GM18868 (cell line): ENCODE measurements around the gene KIAA1328.
"Not testable (repeated sequence)": the region's sequence is repeated elsewhere in the genome, so short reads cannot be mapped to it uniquely, and the experiment has no call there.

Source experiments
- ATAC-seq: cut with Tn5 transposase; IDR thresholded peaks from one replicate; pipeline ENCODE4 v1.9.1; 2021; ENCODE audit warnings: mild to moderate bottlenecking, moderate library complexity; ENCODE audit not compliant: unreplicated experiment

Gene KIAA1328

DNA sequence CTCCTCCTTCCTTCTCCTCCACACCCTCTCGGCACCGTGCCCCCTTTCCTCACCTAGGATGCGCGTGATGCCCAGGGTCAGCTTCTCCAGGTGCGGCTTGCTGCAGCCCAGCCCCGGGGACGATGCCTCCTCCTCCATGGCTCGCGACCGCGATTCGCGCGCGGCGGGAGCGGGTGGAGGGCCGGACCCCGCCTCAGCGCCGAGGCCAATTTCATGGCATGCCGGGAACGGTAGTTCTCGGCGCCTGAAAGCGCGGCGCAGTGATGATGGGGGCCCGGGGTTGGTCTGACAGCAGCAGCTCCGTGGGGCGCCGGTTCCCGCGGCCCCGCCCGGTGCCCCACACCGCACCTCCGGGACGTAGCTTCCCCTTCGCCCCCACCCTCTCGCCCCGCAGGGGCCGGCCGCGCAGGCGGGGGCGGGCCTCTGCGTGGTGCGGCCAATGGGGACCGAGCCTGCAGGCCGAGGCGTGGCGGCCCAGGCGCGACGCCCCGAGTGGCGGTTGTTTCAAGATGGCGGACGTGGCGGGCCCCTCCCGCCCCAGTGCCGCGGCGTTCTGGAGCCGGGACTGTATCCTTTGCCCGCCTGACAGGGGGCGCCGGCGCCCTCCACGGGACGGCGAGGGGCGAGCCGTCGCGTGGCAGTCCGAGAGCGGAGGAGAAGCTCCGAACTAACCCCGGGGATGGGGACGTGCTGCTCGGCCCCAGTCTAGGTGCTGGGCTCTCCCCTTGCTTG lies at the start of gene KIAA1328, which contains the start of gene TPGS2:
Gene KIAA1328 (plus strand): TSS at position 498 of the 732 bp plus-strand sequence. CDS start 12 bp downstream, at position 510.
Gene TPGS2 (minus strand): TSS at position 373 of the 732 bp plus-strand sequence. CDS start 235 bp downstream, at position 138.
- ATAC-seq, result peak; percentile 93

DNA sequence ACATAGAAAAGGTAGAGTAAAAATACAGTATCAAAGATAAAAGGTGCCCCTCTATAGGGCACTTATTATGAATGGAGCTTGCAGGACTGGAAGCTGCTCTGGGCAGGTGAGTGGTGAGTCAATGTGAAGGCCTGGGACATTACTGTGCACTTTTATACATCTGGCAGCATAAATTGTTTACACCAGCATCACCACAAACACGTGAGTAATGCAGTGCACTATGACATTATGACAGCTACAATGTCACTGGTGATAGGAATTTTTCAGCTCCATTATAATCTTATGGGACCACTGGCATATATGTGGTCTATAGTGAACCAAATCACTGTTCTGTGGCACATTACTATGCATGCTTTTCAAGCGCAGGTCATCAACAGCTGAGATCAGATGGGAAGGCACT lies 48.2 kb upstream of the KIAA1328 start:
- no peak for ATAC-seq

DNA sequence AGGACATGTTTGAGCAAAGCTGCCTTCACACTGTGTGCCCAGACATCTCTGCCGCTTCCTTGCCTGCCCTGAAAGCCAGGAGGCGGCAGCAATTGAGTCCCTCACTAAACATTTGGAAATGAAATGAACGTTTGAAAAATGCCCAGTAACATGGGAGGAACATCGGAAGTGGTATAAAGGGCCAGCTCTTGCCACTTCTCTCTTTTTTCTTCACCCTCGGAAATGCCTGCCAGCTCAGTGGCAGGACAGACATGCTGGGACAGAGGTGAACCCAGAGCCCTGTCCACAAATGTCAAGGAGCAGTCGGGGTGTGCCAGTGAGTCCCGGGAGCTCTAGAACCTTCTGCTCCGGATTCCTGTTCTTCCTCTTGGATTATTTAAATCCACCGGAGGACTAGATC lies 46.2 kb upstream of the KIAA1328 start:
- ATAC-seq, result no peak

DNA sequence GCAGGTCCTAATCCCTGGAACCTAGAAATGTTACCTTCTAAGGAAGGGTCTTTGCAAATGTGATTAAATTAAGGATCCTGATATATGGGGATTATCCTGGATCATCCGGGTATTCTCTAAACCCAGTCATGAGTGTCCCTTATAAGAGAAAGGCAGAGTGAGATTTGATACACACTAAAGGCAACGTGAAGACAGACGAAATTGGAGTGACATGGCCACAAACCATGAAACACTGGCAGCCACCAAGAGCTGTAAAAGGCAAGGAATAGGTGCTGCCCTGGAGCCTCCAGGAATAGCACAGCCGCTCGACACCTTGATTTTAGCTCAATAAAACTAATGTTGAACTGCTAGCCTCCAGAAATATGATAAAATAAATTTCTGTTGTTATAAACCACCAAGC lies 45.1 kb upstream of the KIAA1328 start:
- ATAC-seq, result no peak

DNA sequence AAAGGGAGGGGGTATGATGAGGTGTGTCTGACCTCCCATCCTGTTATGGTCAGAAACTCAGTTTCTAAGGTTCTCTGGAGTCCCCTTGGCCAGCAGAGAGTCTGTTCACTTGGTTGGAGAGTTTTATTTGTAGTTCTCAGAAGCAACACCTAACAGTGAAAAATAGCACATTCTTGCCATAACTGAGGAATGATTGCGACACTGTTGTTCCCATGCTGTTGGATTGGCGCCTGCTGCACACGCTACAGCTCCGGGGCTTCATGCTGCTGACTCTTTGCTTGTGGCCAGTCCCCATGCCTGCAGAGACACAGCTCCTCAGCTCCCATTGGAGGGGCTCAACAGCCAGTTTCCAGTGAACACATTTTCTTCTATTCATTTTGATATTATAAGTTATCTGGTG lies 42.2 kb upstream of the KIAA1328 start:
- no peak for ATAC-seq

DNA sequence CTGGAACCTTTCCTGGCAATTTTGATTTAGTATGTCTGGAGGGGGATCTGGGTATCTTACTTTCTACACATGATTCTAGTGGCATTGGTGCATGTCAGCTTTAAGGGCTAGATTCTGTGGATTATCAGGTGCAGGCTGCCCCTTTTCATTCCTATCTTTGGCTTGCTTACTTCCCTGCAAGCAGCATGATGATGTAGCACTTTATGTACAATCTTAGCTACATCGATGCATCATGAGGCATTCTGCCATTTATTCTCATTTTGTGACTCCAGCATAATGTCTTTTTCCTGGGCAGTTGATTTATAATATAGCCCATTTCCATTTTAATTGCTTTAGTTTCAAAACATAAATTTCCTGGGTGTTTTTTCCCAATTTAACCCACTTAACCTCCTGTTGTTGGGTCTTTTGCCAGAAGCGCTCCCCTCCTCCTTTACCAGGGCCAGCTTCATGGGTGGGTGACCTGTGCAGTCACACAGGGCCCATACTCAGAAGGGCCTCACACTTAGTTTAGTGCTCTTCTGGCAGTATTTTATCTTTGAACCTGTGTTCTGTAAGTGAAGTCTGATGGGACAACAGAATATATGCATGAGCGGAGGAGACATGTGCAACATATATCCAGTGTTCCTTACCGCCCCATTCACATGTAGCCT lies 36.2 kb upstream of the KIAA1328 start:
- no peak for ATAC-seq

DNA sequence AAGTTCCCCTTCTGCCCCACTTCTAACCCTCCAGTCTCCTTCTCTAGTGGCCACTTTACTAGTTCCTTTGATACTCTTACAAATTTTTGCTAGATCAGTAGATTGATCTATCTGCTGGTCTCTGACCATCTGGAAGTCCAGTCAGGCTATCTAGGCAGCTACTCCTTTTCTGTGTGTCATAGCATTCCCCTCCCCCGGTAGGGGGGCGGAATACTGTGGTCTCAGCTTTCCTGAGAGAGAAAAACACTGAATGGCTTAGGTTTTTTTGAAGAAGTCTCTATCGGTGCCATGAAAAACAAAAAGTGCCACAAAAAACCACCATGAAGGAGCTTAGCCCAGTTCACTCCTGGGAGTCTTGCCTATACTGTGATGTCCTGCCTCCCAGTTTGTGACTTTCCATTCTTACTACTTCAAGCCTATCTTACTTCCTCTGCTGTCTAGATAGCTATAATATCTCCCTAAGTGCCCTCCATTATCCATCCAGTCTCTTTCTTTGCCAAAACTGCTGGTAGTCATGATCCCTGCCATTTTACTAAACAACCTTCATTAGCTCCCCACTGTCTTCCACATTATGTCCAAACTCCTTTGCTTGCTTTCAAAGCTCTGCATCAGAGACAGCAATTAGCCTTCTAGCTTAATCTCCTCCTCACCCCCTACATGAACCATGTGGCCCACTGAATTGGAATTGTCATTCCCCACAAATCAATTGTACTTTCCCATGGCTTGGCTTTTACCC lies 30.0 kb upstream of the KIAA1328 start:
- no peak for ATAC-seq

DNA sequence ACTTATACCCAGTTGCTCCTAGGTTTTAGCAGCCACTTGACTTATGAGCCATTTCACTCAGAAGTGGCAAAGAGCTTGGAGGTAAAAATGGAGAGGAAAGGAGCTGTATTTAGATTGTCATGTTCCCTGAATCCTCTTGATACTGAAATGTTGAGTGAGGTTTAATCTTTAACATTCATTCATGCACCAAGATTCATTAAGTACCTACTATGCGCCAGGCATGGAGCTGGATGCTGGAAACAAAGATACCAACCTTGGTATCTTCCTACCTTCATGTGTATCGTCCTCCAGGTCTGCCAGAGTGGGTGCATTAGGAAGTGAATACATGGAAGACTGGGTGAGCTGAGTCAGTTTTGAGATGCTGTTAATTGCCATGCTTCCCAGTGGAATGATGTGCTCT lies 23.8 kb upstream of the KIAA1328 start:
- ATAC-seq, result no peak

DNA sequence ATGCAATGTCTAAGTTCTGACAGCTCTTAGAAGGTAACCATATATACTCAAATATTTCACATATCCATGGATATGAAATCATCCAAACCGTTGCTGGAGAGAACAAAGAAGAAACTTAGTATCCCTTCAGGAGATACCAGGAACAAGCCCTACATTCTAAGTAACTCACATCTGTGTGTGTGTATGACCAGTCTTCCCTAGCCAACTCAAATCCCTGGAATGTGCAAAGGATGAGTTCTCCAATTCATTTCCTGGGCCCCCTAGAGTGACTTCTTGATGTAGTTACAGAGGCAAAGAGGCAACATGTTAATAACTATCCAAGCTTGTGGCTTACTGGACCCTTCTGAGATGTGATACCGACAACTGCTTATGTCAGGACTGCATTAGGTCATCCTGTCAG lies 20.2 kb upstream of the KIAA1328 start:
- ATAC-seq, result no peak

DNA sequence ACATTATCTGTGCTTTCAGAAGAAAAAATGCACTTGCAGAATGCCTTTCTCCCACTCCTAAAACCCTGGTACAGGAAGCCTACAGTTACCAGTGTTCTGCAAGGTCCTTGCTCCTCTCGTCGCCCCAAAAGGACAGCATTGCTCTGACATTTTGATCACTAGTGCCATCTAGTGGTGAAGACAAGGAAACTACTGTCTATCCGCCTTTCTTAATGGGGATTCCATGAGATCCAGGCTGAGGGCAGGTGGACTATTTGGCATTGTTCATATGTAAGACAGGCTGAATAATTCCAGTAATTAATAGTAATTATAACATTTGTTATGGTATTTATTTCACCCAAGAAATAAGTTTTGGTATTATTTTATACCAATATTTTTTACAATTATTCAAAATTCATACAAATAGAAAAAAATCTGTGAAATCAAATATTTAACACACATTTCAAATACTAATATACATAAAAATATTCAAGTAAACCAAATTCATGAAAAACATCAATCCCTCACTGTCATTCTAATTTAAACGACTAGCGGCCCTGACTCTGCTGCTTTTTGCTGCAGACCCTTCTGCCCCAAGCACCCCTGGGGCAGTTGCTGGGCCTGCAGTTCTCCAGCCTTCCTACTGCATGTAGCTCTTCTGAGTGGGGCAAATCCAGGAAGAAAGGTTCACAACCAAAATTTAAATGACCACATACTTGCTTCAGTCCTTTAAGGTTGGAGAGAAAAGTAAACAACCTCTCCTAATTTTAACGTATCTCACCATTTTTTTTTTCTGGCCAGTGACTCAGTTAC lies 19.1 kb upstream of the KIAA1328 start:
- ATAC-seq, result peak; percentile 99

DNA sequence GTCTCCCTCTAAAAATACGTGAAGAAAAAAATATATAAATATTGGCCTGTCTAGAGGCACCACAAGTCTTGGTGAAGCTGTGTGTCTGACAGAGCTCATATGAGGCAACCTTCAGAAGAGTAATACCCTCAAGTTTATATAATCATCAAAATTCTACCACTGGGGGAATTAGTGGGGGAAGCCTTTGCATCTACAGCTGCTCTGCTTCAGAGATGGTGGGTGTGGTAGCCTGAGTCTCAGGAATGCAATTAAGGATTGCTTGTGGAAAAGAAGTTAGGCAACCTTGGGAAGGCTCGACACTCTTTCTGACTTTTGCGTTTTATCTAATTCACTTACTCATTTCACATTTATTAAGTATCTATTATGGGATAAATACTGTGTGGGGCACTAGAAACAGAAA lies 17.5 kb upstream of the KIAA1328 start:
- ATAC-seq, result no peak

DNA sequence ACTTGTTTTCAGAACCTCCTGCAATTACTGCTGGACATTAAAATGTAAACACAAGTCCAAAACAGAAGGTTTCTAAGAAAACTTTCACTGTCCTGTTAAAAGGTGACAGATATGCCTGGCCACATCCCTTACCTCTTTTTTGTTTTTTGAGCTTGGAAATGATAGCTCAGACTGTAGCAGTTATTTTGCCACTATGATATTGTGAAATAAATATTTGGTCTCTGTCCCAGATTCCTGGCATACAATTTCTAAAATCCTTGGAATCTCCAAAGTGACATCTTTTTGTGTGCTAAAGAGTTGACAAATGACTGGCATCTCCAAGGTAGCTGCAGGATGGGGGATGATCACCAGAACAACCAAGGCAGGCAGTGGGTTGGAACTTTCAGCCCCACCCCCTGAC lies 17.0 kb upstream of the KIAA1328 start:
- ATAC-seq, result no peak

DNA sequence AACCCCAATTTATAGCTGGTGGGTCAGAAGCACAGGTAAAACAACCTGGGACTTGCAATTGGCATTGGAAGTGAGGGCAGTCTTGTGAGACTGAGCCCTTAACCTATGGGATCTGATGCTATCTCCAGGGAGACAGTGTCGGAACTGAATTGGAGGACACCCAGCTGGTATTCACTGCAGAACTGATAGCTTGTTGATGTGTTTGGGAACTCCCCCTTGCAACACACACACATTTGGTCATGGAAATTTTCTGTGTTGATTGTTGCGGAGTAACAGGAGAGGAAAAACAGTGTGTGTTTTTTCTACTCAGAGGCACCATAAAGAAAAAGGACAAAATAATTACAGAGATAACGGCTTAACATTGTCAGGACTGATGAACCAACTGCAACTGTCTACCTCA lies 16.2 kb upstream of the KIAA1328 start:
- no peak for ATAC-seq

DNA sequence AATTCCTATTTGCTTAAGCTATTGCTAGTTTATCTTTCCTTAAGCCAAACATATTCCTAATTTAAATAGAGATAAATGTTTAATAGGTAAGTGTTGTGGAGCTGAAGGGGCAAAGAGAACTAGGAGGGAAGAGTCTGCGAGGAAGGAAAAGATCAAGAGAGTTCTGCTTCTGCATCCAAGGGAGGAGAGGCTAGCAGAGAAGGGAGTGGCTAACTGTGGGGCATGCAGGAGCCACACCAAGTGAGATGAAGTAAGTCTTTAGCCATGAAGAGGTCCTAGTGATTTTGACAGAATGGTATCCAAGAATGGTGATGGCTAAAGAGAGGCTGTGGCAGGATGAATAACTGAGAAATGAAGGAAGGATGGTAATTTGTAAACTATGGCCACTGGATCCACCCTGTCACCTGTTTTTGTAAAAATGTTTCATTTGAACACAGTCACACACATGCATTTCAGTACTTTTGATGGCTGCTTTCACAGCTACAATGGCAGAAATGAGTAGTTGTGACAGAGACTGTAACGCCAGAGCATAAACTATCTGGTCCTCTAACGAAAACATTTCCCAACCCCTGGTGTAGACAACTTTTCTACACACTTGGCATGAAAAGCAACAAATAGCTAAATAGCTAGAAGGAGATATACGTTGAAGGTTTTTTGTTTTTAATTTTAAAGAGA lies 15.7 kb upstream of the KIAA1328 start:
- no peak for ATAC-seq

DNA sequence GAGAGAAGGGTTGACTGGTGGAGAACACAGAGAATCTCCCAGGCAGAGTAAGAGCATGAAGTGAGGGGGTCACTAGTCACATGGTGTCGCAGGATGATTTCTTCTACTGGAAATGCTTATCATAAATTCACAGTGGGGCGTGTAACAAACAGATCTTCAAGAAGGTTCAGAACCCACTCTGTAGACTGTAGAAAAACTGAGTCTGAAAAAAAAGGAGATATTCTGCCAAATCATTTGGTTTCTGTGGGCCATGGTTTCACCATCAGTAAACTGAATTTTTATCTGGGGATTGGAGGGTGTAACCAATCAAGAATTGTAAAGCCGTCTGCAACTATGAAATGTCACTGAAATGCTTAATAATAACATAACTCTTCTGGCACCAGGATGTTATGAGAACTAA lies 15.1 kb upstream of the KIAA1328 start:
- no peak for ATAC-seq

DNA sequence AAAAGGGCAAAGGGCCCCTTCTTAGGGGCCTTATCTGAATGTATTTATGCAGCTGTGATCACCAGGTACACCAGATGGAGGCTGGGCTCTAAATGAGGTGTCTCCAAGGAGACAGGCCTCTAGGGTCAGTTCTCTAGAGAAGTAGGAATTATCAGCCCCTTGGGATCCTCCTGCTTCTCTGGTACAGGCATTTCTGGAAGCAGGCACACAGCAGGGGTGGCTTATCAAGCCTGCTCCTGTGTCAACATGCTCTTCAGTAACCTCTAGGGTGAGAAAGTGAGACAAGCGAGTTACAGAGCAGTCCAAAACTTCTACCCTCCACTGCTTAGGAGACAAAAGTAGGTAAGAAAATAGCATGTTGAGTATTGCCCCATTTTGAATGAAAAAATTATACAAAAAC lies 13.9 kb upstream of the KIAA1328 start:
- no peak for ATAC-seq

DNA sequence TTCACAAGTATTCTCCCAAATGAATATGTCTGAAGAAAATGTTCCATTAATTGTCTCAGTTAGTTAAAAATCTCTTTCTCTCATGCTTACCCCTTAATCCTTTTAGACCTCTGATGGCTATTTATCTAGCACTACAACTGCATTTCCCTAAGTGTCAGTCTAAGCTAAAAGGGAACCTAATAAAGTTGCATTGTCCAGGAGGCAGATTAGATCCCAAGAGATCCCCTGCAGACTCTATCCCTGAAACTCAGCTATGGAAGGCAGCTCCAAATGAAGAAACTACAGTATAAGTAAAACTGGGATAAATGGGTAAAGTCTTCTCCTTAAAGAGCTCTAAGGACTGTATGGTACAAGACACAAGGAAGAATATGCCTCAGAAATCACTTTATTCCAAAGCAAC lies 12.8 kb upstream of the KIAA1328 start:
- ATAC-seq, result not testable (repeated sequence)

DNA sequence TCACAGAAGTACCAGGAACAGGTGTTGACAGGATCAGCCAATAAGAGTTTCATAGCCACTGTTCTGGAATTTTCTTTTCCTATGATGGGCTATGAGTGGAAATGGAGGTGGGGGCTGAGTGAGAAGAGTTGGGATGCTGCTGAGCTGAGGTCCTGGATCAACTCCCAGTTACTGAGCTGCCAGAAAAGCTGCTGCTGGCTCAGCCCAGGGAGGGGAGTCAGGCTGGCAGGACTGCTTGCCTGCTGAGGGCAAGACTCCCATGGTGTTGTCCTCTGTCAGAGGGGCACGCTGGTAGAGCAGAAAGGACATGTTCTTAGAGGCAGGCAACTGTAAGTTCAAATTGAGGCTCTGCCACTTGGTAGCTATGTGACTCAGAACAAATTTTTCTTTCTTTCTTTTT lies 11.9 kb upstream of the KIAA1328 start:
- ATAC-seq, result no peak

DNA sequence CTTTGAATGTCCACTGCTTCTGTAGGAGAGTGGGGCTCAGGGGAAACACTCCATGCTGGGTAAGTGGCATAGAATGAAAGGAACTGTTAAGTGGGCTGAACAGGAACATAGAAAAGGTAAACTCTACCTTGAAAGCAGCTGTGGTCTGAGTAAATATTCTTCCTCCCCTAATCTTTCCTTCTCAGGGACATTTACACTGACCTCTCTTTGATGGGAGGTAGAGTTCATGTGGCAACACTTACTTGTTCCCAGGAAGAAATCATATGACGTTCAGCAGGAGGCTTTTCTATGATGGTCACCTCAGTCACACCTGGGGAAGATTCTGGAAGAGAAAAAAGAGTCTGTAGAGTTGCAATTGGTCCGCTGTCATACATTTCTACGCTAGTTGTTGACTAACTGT lies 10.3 kb upstream of the KIAA1328 start:
- ATAC-seq, result no peak

DNA sequence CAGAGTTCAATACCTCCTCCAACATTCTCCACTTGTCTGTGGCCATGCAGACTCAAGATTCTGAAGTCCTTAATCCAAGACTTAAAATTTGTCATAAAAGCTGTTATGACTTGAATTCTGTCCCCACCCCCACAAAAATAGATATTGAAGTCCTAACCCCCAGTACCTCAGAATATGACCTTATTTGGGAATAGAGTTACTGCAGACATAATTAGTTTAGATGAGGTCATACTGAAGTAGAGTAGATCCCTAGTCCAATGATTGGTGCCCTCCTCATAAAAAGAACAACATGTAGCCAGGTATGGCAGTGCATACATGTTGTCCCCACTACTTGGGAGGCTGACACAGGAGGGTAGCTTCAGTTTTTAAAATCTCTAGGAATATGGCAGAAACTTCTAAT lies 9.3 kb upstream of the KIAA1328 start:
- no peak for ATAC-seq

DNA sequence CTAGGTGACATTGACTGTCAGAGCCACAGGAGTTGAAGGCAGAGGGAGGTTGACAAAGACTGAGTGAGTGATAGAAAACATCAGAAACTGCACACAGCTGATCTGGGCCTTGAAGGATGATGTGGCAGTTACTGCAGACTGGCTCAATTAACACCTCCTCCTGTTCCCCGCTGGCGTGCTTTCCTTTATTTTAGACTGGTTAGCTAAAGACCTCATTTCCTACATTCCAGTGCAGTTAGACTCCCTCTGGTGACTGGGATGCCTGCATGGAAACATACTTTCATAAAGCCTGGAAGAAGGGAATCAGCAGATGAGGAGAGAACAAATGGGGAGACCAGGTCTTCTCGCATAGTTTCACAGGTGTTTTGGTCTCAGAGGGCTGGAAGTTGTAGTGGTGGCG lies 7.2 kb upstream of the KIAA1328 start:
- no peak for ATAC-seq
